GM11168 (cell line): ENCODE measurements around the gene ZSWIM7.
"Not testable (repeated sequence)": the region's sequence is repeated elsewhere in the genome, so short reads cannot be mapped to it uniquely, and the experiment has no call there.

Source experiments
- in situ Hi-C: fragments of 300-500 bp; cut with MboI; formaldehyde crosslinking; loops from one replicate; pipeline ENCODE4 v1.12.0; 2022; ENCODE audit warnings: low sequenced_read_pairs; ENCODE audit not compliant: unreplicated experiment

Gene ZSWIM7

DNA sequence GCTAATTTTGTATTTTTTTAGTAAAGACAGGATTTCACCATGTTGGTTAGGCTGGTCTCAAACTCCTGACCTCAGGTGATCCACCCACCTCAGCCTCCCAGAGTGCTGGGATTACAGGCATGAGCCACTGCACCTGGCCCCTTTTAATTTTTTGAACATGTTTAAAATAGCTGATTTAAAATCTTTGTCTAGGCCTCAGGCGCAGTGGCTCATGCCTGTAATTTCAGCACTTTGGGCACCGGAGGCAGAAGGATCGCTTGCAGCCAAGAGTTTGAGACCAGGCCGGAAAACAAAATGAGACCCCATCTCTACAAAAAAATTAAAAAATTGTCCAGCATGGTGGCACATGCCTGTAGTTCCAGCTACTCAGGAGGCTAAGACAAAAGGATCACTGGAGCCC is 63.0 kb downstream of the ZSWIM7 start:
- in situ Hi-C loops: not testable (repeated sequence)

DNA sequence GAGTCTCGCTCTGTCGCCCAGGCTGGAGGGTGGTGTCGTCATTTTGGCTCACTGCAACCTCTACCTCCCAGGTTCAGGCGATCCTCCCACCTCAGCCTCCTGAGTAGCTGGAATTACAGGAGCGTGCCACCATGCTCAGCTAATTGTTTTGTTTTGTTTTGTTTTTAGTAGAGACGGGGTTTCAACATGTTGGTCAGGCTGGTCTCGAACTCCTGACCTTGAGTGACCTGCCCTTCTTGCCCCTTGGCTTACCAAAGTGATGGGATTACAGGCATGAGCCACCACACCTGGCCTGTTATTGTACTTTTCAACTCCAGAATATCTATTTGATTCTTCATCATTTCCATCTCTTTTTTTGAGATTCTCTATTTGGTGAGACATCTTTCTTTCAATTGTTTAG is 63.6 kb downstream of the ZSWIM7 start:
- in situ Hi-C loops: no loop called here

DNA sequence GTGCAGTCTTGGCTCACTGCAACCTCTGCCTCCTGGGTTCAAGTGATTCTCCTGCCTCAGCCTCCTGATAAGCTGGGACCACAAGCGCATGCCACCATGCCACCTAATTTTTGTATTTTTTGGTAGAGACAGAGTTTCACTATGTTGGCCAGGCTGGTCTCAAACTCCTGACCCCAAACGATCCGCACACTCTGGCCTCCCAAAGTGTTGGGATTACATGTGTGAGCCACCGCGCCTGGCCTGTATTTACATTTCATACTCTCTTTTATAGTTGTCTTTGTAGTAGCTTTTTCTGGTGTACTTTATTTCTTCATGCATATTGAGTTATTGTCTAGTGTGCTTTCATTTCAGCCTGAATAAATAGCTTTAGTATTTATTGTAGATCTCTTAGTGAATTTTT is 64.6 kb downstream of the ZSWIM7 start:
- in situ Hi-C loops: no loop called here

DNA sequence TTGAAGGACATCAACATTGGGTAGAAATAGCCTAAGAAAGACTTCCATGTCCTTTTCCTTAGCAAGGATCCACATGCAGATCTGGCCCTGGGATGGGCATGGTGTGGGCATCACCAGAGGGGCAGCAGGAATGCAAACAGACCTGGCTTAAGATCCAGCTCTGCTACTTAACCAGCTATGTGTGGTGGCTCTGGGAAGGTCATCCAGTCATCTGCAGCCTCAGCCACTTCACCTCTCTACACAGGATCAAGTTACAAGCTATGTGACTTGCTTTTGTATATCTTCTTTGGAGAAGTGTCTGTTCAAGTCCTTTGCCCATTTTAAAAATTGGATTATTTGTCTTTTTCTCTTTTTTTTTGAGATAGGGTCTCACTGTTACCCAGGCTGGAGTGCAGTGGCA is 68.1 kb downstream of the ZSWIM7 start:
- in situ Hi-C loops: no loop called here

DNA sequence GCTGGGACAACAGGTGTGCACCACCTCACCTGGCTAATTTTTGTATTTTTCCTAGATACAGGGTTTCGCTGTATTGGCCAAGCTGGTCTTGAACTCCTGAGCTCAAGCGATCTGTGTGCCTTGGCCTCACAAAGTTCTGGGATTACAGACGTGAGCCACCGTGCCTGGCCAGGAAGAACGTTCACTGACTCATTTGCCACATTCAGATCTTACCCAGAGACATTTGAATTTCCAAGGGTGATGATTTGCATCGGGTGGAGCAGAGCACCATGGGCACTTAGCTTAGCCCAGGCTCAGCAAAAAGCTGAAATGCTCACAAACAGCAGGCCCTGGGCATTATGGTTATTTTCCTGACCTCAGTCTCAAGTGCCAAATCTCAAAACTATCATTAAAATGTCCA is 69.1 kb downstream of the ZSWIM7 start:
- in situ Hi-C loops: no loop called here

DNA sequence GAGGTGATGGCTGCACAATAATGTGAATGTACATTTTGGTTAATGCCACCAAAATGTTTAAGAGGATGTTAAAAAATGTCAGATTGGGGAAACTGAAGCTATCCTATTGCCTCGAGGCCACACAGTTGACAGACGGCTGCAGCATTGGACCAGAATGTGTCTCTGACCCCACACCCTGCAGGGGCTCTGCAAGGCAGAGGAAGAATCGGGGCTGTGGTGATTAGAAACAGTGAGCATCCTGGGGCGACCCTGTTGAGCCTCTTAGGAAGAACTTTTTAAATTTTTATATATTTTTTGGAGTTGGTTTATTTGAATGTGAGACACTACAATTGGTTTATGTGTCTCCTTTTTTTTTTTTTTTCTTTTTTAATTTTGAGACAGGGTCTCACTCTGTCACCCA is 69.6 kb downstream of the ZSWIM7 start:
- in situ Hi-C loops: no loop called here

DNA sequence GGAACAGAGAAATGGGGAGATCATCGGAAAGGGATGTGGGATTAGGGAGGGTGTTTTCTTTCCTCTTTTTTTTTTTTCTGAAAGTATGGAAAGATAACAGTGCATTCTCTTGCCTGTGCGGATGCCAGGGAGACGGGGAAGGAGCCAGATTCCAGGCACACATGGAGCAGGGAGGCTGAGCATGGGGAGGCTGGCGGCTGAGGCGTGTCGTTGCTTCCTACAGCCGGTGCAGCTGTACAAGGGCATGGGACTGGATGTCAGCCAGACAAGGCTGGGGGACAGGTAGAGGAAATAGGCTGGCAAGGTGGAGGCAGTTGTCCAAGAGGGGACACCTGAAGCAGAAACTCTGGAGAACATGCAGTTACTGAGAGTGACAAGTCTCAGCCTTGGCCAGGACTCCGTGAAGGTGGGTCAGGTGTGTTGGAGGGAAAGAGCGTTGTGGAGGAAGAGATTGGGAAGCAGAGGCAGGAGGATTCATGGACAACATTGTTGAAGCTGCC is 71.2 kb downstream of the ZSWIM7 start:
- in situ Hi-C loops: no loop called here
